Measurements from ENCODE around the gene TOR1B.

DNA sequence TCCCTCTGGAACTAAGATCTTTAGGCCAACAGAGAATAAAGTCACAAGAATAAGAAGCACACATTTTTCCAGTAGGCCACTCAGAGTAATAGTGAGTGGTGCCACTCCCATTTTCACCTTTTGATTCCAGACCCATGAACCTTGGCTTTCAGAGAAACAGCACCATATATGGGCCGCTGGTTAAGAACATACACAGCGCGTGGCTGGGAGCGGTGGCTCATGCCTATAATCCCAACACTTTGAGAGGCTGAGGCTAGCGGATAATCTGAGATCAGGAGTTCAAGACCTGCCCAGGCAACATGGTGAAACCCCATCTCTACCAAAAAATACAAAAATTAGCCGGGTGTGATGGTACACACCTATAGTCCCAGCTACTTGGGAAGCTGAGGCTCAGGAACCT, 34.5 kb upstream of the TOR1B start:
- TF ChIP-seq CTCF (IDR thresholded peaks at IDR 0.05; ENCODE audit: insufficient read depth, low read length): no peak
- TF ChIP-seq, protein P1, sequence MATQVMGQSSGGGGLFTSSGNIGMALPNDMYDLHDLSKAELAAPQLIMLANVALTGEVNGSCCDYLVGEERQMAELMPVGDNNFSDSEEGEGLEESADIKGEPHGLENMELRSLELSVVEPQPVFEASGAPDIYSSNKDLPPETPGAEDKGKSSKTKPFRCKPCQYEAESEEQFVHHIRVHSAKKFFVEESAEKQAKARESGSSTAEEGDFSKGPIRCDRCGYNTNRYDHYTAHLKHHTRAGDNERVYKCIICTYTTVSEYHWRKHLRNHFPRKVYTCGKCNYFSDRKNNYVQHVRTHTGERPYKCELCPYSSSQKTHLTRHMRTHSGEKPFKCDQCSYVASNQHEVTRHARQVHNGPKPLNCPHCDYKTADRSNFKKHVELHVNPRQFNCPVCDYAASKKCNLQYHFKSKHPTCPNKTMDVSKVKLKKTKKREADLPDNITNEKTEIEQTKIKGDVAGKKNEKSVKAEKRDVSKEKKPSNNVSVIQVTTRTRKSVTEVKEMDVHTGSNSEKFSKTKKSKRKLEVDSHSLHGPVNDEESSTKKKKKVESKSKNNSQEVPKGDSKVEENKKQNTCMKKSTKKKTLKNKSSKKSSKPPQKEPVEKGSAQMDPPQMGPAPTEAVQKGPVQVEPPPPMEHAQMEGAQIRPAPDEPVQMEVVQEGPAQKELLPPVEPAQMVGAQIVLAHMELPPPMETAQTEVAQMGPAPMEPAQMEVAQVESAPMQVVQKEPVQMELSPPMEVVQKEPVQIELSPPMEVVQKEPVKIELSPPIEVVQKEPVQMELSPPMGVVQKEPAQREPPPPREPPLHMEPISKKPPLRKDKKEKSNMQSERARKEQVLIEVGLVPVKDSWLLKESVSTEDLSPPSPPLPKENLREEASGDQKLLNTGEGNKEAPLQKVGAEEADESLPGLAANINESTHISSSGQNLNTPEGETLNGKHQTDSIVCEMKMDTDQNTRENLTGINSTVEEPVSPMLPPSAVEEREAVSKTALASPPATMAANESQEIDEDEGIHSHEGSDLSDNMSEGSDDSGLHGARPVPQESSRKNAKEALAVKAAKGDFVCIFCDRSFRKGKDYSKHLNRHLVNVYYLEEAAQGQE (IDR thresholded peaks at IDR 0.05; ENCODE audit: insufficient replicate concordance, low read depth): no peak
- no peak for TF ChIP-seq POLR2AphosphoS5 (IDR thresholded peaks at IDR 0.05; ENCODE audit: low read depth)
- no peak for TF ChIP-seq GABPA (IDR thresholded peaks at IDR 0.05; ENCODE audit: low read depth)
- no peak for TF ChIP-seq SPI1 (IDR thresholded peaks at IDR 0.05; ENCODE audit: borderline replicate concordance, low read depth)

Data from HL-60 (cell line).